K562 (cell line): ENCODE data around the gene PTTG1IP. TPM values are rescaled to one million over a fixed set of nuclear protein-coding genes. Genes with fewer than 3 reads are reported as not detected.
A peak's percentile ranks its signal among the peaks of the same experiment; 100 is the strongest.

Experiments used
- ATAC-seq: fragments of 200-7000 bp; cut with Tn5 transposase; 3 replicates; pipeline ENCODE4 v1.9.1; 2020; ENCODE audit warnings: moderate library complexity
- BruUV-seq: library from RNA; stranded (reverse); fragments of 400-500 nt; replicated peaks from 2 replicates; lab custom pipeline; 2021; lab: Mats Ljungman, UMichigan
- CTCF ChIA-PET: fragments of 300-600 bp; formaldehyde crosslinking; extraction: SDS; loops from one replicate; lab custom pipeline; 2021; ENCODE audit warnings: low intra/inter-chr PET ratio; lab: Yijun Ruan, JAX
- POLR2A ChIA-PET: fragments of 300-600, 350-650 bp; sonication (Branson Sonifier 250); formaldehyde crosslinking; extraction: SDS; loops from one replicate; lab custom pipeline; 2021; ENCODE audit warnings: antibody characterized with exemption, inconsistent platforms; lab: Yijun Ruan, JAX
- DNase-seq, 4 experiments: peaks; one replicate each; pipeline versions ENCODE4 v3.0.0 to v3.0.0-alpha.2; 2011 to 2018; ENCODE audit warnings: low spot score in 3 of 4, mixed read lengths in 3 of 4; ENCODE audit errors: extremely low read depth in 1 of 4
- FAIRE-seq: peaks from 2 replicates; lab custom pipeline; 2011; peaks lifted over from hg19 to GRCh38; lab: Jason Lieb, UNC
- H2AFZ ChIP-seq: 2 replicates; pipeline ENCODE4 v1.6.0; 2011; ENCODE audit warnings: low read depth, low read length, control low read depth, inconsistent platforms
- H3K27ac ChIP-seq: fragments of 200-600 bp; 3 replicates; pipeline ENCODE4 v1.8.0; 2011; ENCODE audit warnings: low read depth, mild to moderate bottlenecking, control low read depth, inconsistent platforms, low read length, moderate library complexity, mixed read lengths; ENCODE audit errors: extremely low read depth
- H3K27me3 ChIP-seq, 2 experiments: fragments of 300-600 bp in 1 of 2; 2 replicates in 1 of 2; 3 replicates in 1 of 2; pipeline versions ENCODE4 v1.6.0 to v1.8.0; 2011; ENCODE audit warnings: inconsistent platforms in 2 of 2, low read length in 2 of 2, mild to moderate bottlenecking in 1 of 2, mixed read lengths in 1 of 2, moderate library complexity in 1 of 2; ENCODE audit not compliant: control insufficient read depth in 2 of 2, insufficient read depth in 2 of 2
- H3K36me3 ChIP-seq: fragments of 300-600 bp; 3 replicates; pipeline ENCODE4 v1.8.0; 2011; ENCODE audit warnings: mild to moderate bottlenecking, low read length, inconsistent platforms; ENCODE audit not compliant: control insufficient read depth, insufficient read depth
- H3K4me1 ChIP-seq, 2 experiments: fragments of 200-600 bp in 1 of 2; replicated peaks in 1 of 2; 2 replicates in 1 of 2; 3 replicates in 1 of 2; pipeline versions ENCODE4 v1.5.1 to v1.8.0; 2011; ENCODE audit warnings: inconsistent platforms in 2 of 2, low read length in 2 of 2, mild to moderate bottlenecking in 1 of 2, mixed read lengths in 1 of 2, moderate library complexity in 1 of 2; ENCODE audit not compliant: control insufficient read depth in 2 of 2, insufficient read depth in 2 of 2
- H3K4me2 ChIP-seq: 2 replicates; pipeline ENCODE4 v1.6.1; 2011; ENCODE audit warnings: low read length, control low read depth, inconsistent platforms, mixed read lengths; ENCODE audit not compliant: insufficient read depth
- H3K4me3 ChIP-seq: fragments of 200-600 bp; sonication (generic), shearing (Covaris generic); 2 replicates; pipeline ENCODE4 v1.5.1; 2016; ENCODE audit warnings: control low read depth, inconsistent platforms
- H3K79me2 ChIP-seq: fragments of 200-600 bp; 3 replicates; pipeline ENCODE4 v1.8.0; 2011; ENCODE audit warnings: low read length, inconsistent platforms; ENCODE audit not compliant: control insufficient read depth, insufficient read depth
- H3K9ac ChIP-seq, 2 experiments: 2 replicates each; pipeline versions ENCODE4 v1.6.0 to v1.6.1; 2011; ENCODE audit warnings: low read depth in 2 of 2, low read length in 2 of 2, control low read depth in 1 of 2, inconsistent platforms in 1 of 2, mild to moderate bottlenecking in 1 of 2, mixed read lengths in 1 of 2; ENCODE audit not compliant: insufficient read depth in 1 of 2
- H3K9me1 ChIP-seq: one replicate; pipeline ENCODE4 v1.6.0; 2011; ENCODE audit warnings: inconsistent platforms, mild to moderate bottlenecking, low read length, moderate library complexity; ENCODE audit not compliant: control insufficient read depth, insufficient read depth
- H3K9me3 ChIP-seq: replicated peaks from 2 replicates; pipeline ENCODE4 v1.5.1; 2011; ENCODE audit warnings: low read depth, low read length, inconsistent platforms; ENCODE audit not compliant: control insufficient read depth, insufficient read depth
- H4K20me1 ChIP-seq: replicated peaks from 2 replicates; pipeline ENCODE4 v1.6.1; 2011; ENCODE audit warnings: low read length, inconsistent platforms, mixed read lengths; ENCODE audit not compliant: control insufficient read depth, insufficient read depth
- ATF1 ChIP-seq, 2 experiments: fragments of 450-650 bp in 1 of 2; IDR thresholded peaks; 2 replicates each; pipeline ENCODE4 v1.6.1; 2016; ENCODE audit warnings: missing compliant biosample characterization in 1 of 2, missing genetic modification characterization in 1 of 2
- BACH1 ChIP-seq: fragments of 200-800 bp; sonication (Bioruptor generic); IDR thresholded peaks from 2 replicates; pipeline ENCODE4 v1.6.1; 2016; ENCODE audit warnings: missing genetic modification characterization, missing compliant biosample characterization
- HNRNPL ChIP-seq: fragments of 200-400 bp; formaldehyde crosslinking; IDR thresholded peaks from 2 replicates; pipeline ENCODE4 v1.6.1; 2017; ENCODE audit warnings: low read depth, mild to moderate bottlenecking, low read length
- IRF9 ChIP-seq: fragments of 450-650 bp; IDR thresholded peaks from 2 replicates; pipeline ENCODE4 v1.6.1; 2016; ENCODE audit warnings: missing biosample characterization, missing genetic modification characterization
- KLF10 ChIP-seq: fragments of 250-450 bp; sonication (Bioruptor Pico); IDR thresholded peaks from 2 replicates; pipeline ENCODE4 v1.6.1; 2021; ENCODE audit warnings: matching md5 sums
- RBFOX2 ChIP-seq: fragments of 200-400 bp; formaldehyde crosslinking; IDR thresholded peaks from 2 replicates; pipeline ENCODE4 v1.6.1; 2017; ENCODE audit warnings: low read depth, mild to moderate bottlenecking, low read length, moderate library complexity
- RBM25 ChIP-seq: fragments of 200-400 bp; formaldehyde crosslinking; IDR thresholded peaks from 2 replicates; pipeline ENCODE4 v1.6.1; 2018; ENCODE audit warnings: low read length, low read depth, moderate library complexity; ENCODE audit not compliant: severe bottlenecking
- ZBED1 ChIP-seq: IDR thresholded peaks from 2 replicates; pipeline ENCODE4 v1.6.1; 2014
- ZBTB11 ChIP-seq, 3 experiments: fragments of 200-800 bp in 1 of 3; fragments of 250-450 bp in 1 of 3; fragments of 450-650 bp in 1 of 3; sonication (Bioruptor Pico) in 1 of 3; sonication (Bioruptor generic) in 1 of 3; formaldehyde crosslinking in 1 of 3; IDR thresholded peaks; 2 replicates each; pipeline versions ENCODE4 v1.6.1 to v1.8.0; 2016 to 2022; ENCODE audit warnings: mild to moderate bottlenecking in 2 of 3, missing genetic modification characterization in 2 of 3, missing compliant biosample characterization in 1 of 3, moderate library complexity in 1 of 3
- ZNF146 ChIP-seq: IDR thresholded peaks from one replicate; pipeline ENCODE4 v1.6.1; 2018; ENCODE audit warnings: missing compliant biosample characterization; ENCODE audit not compliant: unreplicated experiment
- ZNF232 ChIP-seq: sonication (generic); formaldehyde crosslinking; IDR thresholded peaks from 2 replicates; pipeline ENCODE4 v1.8.0; 2022; ENCODE audit warnings: mild to moderate bottlenecking, missing genetic modification reagents
- ZNF354B ChIP-seq: fragments of 250-450 bp; sonication (Bioruptor Pico); IDR thresholded peaks from 2 replicates; pipeline ENCODE4 v1.4.0; 2020
- WGBS: fragments of 100-300 bp; shearing (Covaris generic); methylation state at CpG from one replicate; pipeline ENCODE4 v1.1.6; 2016; ENCODE audit warnings: low coverage, mixed read lengths; ENCODE audit not compliant: insufficient coverage; ENCODE audit errors: missing lambda C conversion rate; 5-methylcytosine and 5-hydroxymethylcytosine counted together
- in situ Hi-C: fragments of 300-500 bp; cut with MboI; formaldehyde crosslinking; loops from 4 replicates; pipeline ENCODE4 v1.15.0; 2018; ENCODE audit warnings: inconsistent platforms, mixed read lengths
- intact Hi-C: fragments of 100-400 bp; cut with micrococcal nuclease; formaldehyde crosslinking; loops from 2 replicates; pipeline ENCODE4 v1.14.2; 2022
- polyA plus RNA-seq, 8 experiments: library from polyadenylated mRNA; depleted of rRNA in 4 of 8; stranded (reverse) in 5 of 8; unstranded in 3 of 8; fragments of >200 nt; fragmentation: Nextera tagmentation in 2 of 8; fragmentation: Illumina TruSeq in 1 of 8; extraction: Ambion mirVana in 2 of 8; extraction: Trizol in 1 of 8; gene quantifications; 2 replicates each; pipeline versions ENCODE4 v1.2.1 to v1.2.3, GENCODE V29; 2011 to 2014; ENCODE audit warnings: inconsistent platforms in 1 of 8, missing spikeins in 1 of 8
- total RNA-seq, 7 experiments: library from RNA; depleted of rRNA in 6 of 7; stranded (reverse); fragments of >200 nt in 6 of 7; fragmentation: Illumina TruSeq in 2 of 7; extraction: Trizol in 2 of 7; gene quantifications; 2 replicates each; pipeline versions ENCODE4 v1.2.1 to v1.2.3, GENCODE V29; 2011 to 2021; ENCODE audit warnings: low replicate concordance in 1 of 7

PTTG1IP gene
- total and polyA plus RNA-seq, 9 of the 15 experiments (the other 6 are each of a cell fraction or from before 2014, with no cell fraction given): 5.0 to 99.3 (median 82.4) TPM

- TF ChIP-seq KLF10 (CRISPR knock-in tag) (no peak), ATF1 (CRISPR knock-in tag; IDR thresholded peaks at IDR 0.05) (no peak), ATF1 (tag; IDR thresholded peaks at IDR 0.05) (no peak), ZBED1 (no peak), IRF9 (no peak), ZNF354B (CRISPR knock-in tag) (no peak), RBFOX2 (0 out of 2 replicates have a peak, but pooled peaks have one; percentile 23), ZBTB11 (CRISPR knock-in tag; IDR thresholded peaks at IDR 0.05) (no peak), ZNF232 (no peak), HNRNPL (peak; percentile 44; the same call in 1 of the 2 replicates), ZNF146 (no peak), RBM25 (no peak), BACH1 (no peak)
- no peak overlapping the region for H2AFZ ChIP-seq
- in situ Hi-C loops (no loop called here), intact Hi-C loops (no loop called here)
- DNase-seq: no peak
- no peak overlapping the region for H3K27ac ChIP-seq
- H3K9me3 ChIP-seq: no peaks in the 10 kb centered on the region
- FAIRE-seq: no peak
- H3K4me2 ChIP-seq: no peak overlapping the region
- 46% methylated on average over 52 of the region's 64 CpGs for WGBS
- BruUV-seq: no TSS peak
- CTCF ChIA-PET: no interaction called here
- no peaks in the 10 kb centered on the region for H3K36me3 ChIP-seq
- no peaks in the 10 kb centered on the region for H3K79me2 ChIP-seq
- peaks cover 26 to 74% of the 10 kb centered on the region in 2 experiments; a peak in 4 of 5 replicates for H3K27me3 ChIP-seq
- peaks cover 3% of the 10 kb centered on the region for H3K9me1 ChIP-seq
- ATAC-seq: no peak
- POLR2A ChIA-PET: no interaction called here
- no peak overlapping the region; a peak in 1 of 4 replicates for H3K9ac ChIP-seq
- H3K4me1 ChIP-seq: peaks cover 0 to 63% of the 10 kb centered on the region in 2 experiments; a peak in 2 of 5 replicates
- H3K4me3 ChIP-seq: no peak overlapping the region
- H4K20me1 ChIP-seq: peaks cover 24% of the 10 kb centered on the region
Observed at GRCh38 chr21:44888581-44889550, 15.4 kb upstream of the PTTG1IP start.
